K562 (cell line): ENCODE data around the gene IRF5. TPM values are rescaled to one million over a fixed set of nuclear protein-coding genes. Genes with fewer than 3 reads are reported as not detected.
A peak's percentile ranks its signal among the peaks of the same experiment; 100 is the strongest.

Experiments
- ATAC-seq: fragments of 200-7000 bp; cut with Tn5 transposase; 3 replicates; pipeline ENCODE4 v1.9.1; 2020; ENCODE audit warnings: moderate library complexity
- BruUV-seq: library from RNA; stranded (reverse); fragments of 400-500 nt; replicated peaks from 2 replicates; lab custom pipeline; 2021; lab: Mats Ljungman, UMichigan
- CTCF ChIA-PET: fragments of 300-600 bp; formaldehyde crosslinking; extraction: SDS; loops from one replicate; lab custom pipeline; 2021; ENCODE audit warnings: low intra/inter-chr PET ratio; lab: Yijun Ruan, JAX
- POLR2A ChIA-PET: fragments of 300-600, 350-650 bp; sonication (Branson Sonifier 250); formaldehyde crosslinking; extraction: SDS; loops from one replicate; lab custom pipeline; 2021; ENCODE audit warnings: antibody characterized with exemption, inconsistent platforms; lab: Yijun Ruan, JAX
- DNase-seq, 4 experiments: peaks; one replicate each; pipeline versions ENCODE4 v3.0.0 to v3.0.0-alpha.2; 2011 to 2018; ENCODE audit warnings: low spot score in 3 of 4, mixed read lengths in 3 of 4; ENCODE audit errors: extremely low read depth in 1 of 4
- FAIRE-seq: peaks from 2 replicates; lab custom pipeline; 2011; peaks lifted over from hg19 to GRCh38; lab: Jason Lieb, UNC
- H2AFZ ChIP-seq: 2 replicates; pipeline ENCODE4 v1.6.0; 2011; ENCODE audit warnings: low read depth, low read length, control low read depth, inconsistent platforms
- H3K27ac ChIP-seq: fragments of 200-600 bp; 3 replicates; pipeline ENCODE4 v1.8.0; 2011; ENCODE audit warnings: low read depth, mild to moderate bottlenecking, control low read depth, inconsistent platforms, low read length, moderate library complexity, mixed read lengths; ENCODE audit errors: extremely low read depth
- H3K27me3 ChIP-seq, 2 experiments: fragments of 300-600 bp in 1 of 2; 2 replicates in 1 of 2; 3 replicates in 1 of 2; pipeline versions ENCODE4 v1.6.0 to v1.8.0; 2011; ENCODE audit warnings: inconsistent platforms in 2 of 2, low read length in 2 of 2, mild to moderate bottlenecking in 1 of 2, mixed read lengths in 1 of 2, moderate library complexity in 1 of 2; ENCODE audit not compliant: control insufficient read depth in 2 of 2, insufficient read depth in 2 of 2
- H3K36me3 ChIP-seq: fragments of 300-600 bp; 3 replicates; pipeline ENCODE4 v1.8.0; 2011; ENCODE audit warnings: mild to moderate bottlenecking, low read length, inconsistent platforms; ENCODE audit not compliant: control insufficient read depth, insufficient read depth
- H3K4me1 ChIP-seq, 2 experiments: fragments of 200-600 bp in 1 of 2; replicated peaks in 1 of 2; 2 replicates in 1 of 2; 3 replicates in 1 of 2; pipeline versions ENCODE4 v1.5.1 to v1.8.0; 2011; ENCODE audit warnings: inconsistent platforms in 2 of 2, low read length in 2 of 2, mild to moderate bottlenecking in 1 of 2, mixed read lengths in 1 of 2, moderate library complexity in 1 of 2; ENCODE audit not compliant: control insufficient read depth in 2 of 2, insufficient read depth in 2 of 2
- H3K4me2 ChIP-seq: 2 replicates; pipeline ENCODE4 v1.6.1; 2011; ENCODE audit warnings: low read length, control low read depth, inconsistent platforms, mixed read lengths; ENCODE audit not compliant: insufficient read depth
- H3K4me3 ChIP-seq: fragments of 200-600 bp; sonication (generic), shearing (Covaris generic); 2 replicates; pipeline ENCODE4 v1.5.1; 2016; ENCODE audit warnings: control low read depth, inconsistent platforms
- H3K79me2 ChIP-seq: fragments of 200-600 bp; 3 replicates; pipeline ENCODE4 v1.8.0; 2011; ENCODE audit warnings: low read length, inconsistent platforms; ENCODE audit not compliant: control insufficient read depth, insufficient read depth
- H3K9ac ChIP-seq, 2 experiments: 2 replicates each; pipeline versions ENCODE4 v1.6.0 to v1.6.1; 2011; ENCODE audit warnings: low read depth in 2 of 2, low read length in 2 of 2, control low read depth in 1 of 2, inconsistent platforms in 1 of 2, mild to moderate bottlenecking in 1 of 2, mixed read lengths in 1 of 2; ENCODE audit not compliant: insufficient read depth in 1 of 2
- H3K9me1 ChIP-seq: one replicate; pipeline ENCODE4 v1.6.0; 2011; ENCODE audit warnings: inconsistent platforms, mild to moderate bottlenecking, low read length, moderate library complexity; ENCODE audit not compliant: control insufficient read depth, insufficient read depth
- H3K9me3 ChIP-seq: replicated peaks from 2 replicates; pipeline ENCODE4 v1.5.1; 2011; ENCODE audit warnings: low read depth, low read length, inconsistent platforms; ENCODE audit not compliant: control insufficient read depth, insufficient read depth
- H4K20me1 ChIP-seq: replicated peaks from 2 replicates; pipeline ENCODE4 v1.6.1; 2011; ENCODE audit warnings: low read length, inconsistent platforms, mixed read lengths; ENCODE audit not compliant: control insufficient read depth, insufficient read depth
- COPS2 ChIP-seq: fragments of 450-650 bp; conservative IDR thresholded peaks from 2 replicates; pipeline ENCODE4 v1.6.1; 2016; ENCODE audit warnings: mild to moderate bottlenecking, moderate library complexity
- HDAC2 ChIP-seq: fragments of 450-650 bp; IDR thresholded peaks from 2 replicates; pipeline ENCODE4 v1.6.1; 2016; ENCODE audit warnings: mild to moderate bottlenecking
- HOMEZ ChIP-seq: fragments of 250-450 bp; sonication (Bioruptor Pico); IDR thresholded peaks from 2 replicates; pipeline ENCODE4 v1.4.0; 2020; ENCODE audit warnings: mild to moderate bottlenecking, moderate library complexity
- IRF1 ChIP-seq: sonication (generic); formaldehyde crosslinking; IDR thresholded peaks from 2 replicates; pipeline ENCODE4 v1.8.0; 2022; ENCODE audit warnings: missing genetic modification reagents, mild to moderate bottlenecking, borderline replicate concordance
- SMARCC2 ChIP-seq: fragments of 450-650 bp; IDR thresholded peaks from 2 replicates; pipeline ENCODE4 v1.6.1; 2017; ENCODE audit warnings: antibody characterized with exemption, moderate library complexity, mild to moderate bottlenecking, low read depth
- SPI1 ChIP-seq: IDR thresholded peaks from 2 replicates; pipeline ENCODE4 v1.6.1; 2011; ENCODE audit warnings: low read depth, low read length, control low read depth, borderline replicate concordance
- TEAD1 ChIP-seq, 2 experiments: fragments of 450-650 bp in 1 of 2; sonication (generic) in 1 of 2; formaldehyde crosslinking; IDR thresholded peaks; 2 replicates each; pipeline versions ENCODE4 v1.4.0 to v1.8.0; 2020 to 2022; ENCODE audit warnings: mild to moderate bottlenecking in 2 of 2, missing genetic modification reagents in 1 of 2
- ZKSCAN1 ChIP-seq: fragments of 150-350 bp; IDR thresholded peaks from 2 replicates; pipeline ENCODE4 v1.6.1; 2016; ENCODE audit warnings: low read depth, low read length
- WGBS: fragments of 100-300 bp; shearing (Covaris generic); methylation state at CpG from one replicate; pipeline ENCODE4 v1.1.6; 2016; ENCODE audit warnings: low coverage, mixed read lengths; ENCODE audit not compliant: insufficient coverage; ENCODE audit errors: missing lambda C conversion rate; 5-methylcytosine and 5-hydroxymethylcytosine counted together
- in situ Hi-C: fragments of 300-500 bp; cut with MboI; formaldehyde crosslinking; loops from 4 replicates; pipeline ENCODE4 v1.15.0; 2018; ENCODE audit warnings: inconsistent platforms, mixed read lengths
- intact Hi-C: fragments of 100-400 bp; cut with micrococcal nuclease; formaldehyde crosslinking; loops from 2 replicates; pipeline ENCODE4 v1.14.2; 2022
- polyA plus RNA-seq, 8 experiments: library from polyadenylated mRNA; depleted of rRNA in 4 of 8; stranded (reverse) in 5 of 8; unstranded in 3 of 8; fragments of >200 nt; fragmentation: Nextera tagmentation in 2 of 8; fragmentation: Illumina TruSeq in 1 of 8; extraction: Ambion mirVana in 2 of 8; extraction: Trizol in 1 of 8; gene quantifications; 2 replicates each; pipeline versions ENCODE4 v1.2.1 to v1.2.3, GENCODE V29; 2011 to 2014; ENCODE audit warnings: inconsistent platforms in 1 of 8, missing spikeins in 1 of 8
- total RNA-seq, 7 experiments: library from RNA; depleted of rRNA in 6 of 7; stranded (reverse); fragments of >200 nt in 6 of 7; fragmentation: Illumina TruSeq in 2 of 7; extraction: Trizol in 2 of 7; gene quantifications; 2 replicates each; pipeline versions ENCODE4 v1.2.1 to v1.2.3, GENCODE V29; 2011 to 2021; ENCODE audit warnings: low replicate concordance in 1 of 7

IRF5 gene
- total and polyA plus RNA-seq, 9 of the 15 experiments (the other 6 are each of a cell fraction or from before 2014, with no cell fraction given), result 0.04 TPM; not detected in 8

- intact Hi-C loops, result no loop called here
- Histone ChIP-seq H2AFZ (no peak overlapping the region), H3K79me2 (no peaks in the 10 kb centered on the region), H3K9me3 (no peaks in the 10 kb centered on the region; the same call in 1 of the 2 replicates), H3K36me3 (no peaks in the 10 kb centered on the region), H3K9me1 (no peaks in the 10 kb centered on the region), H3K27ac (no peak overlapping the region), H3K27me3 (peaks cover 74 to 84% of the 10 kb centered on the region in 2 experiments), H3K4me2 (no peak overlapping the region), H3K4me1 (peaks cover 0 to 17% of the 10 kb centered on the region in 2 experiments; a peak in 2 of 5 replicates), H3K9ac (no peak overlapping the region), H4K20me1 (no peaks in the 10 kb centered on the region), H3K4me3 (no peak overlapping the region)
- TF ChIP-seq SPI1 (no peak), HOMEZ (CRISPR knock-in tag) (no peak), TEAD1 (CRISPR knock-in tag; IDR thresholded peaks at IDR 0.05) (no peak), HDAC2 (no peak), ZKSCAN1 (0 out of 2 replicates have a peak, but pooled peaks have one; percentile 32), SMARCC2 (no peak), COPS2 (no peak), IRF1 (CRISPR knock-in tag) (no peak)
- in situ Hi-C loops, result no loop called here
- no TSS peak for BruUV-seq
- DNase-seq (no peak), ATAC-seq (no peak), FAIRE-seq (no peak)
- ChIA-PET POLR2A (no interaction called here), CTCF (no interaction called here)
- WGBS, result under 1% methylated on average over 8 of the region's 8 CpGs
Observed at GRCh38 chr7:128918016-128918665, 19.6 kb upstream of the IRF5 start.
